Pancreas (tissue), 10 donors: ENCODE measurements around the gene ZG16. TPM values are rescaled to one million over a fixed set of nuclear protein-coding genes. Genes with fewer than 3 reads are reported as not detected.

Experiments
- ATAC-seq, 4 donors: fragments of 200-7000 bp; cut with Tn5 transposase; one replicate each; pipeline versions ENCODE4 v1.8.0 to v1.9.1; 2020; ENCODE audit warnings: mild to moderate bottlenecking in 4 of 4, moderate library complexity in 4 of 4
- DNase-seq, 6 donors: peaks; one replicate each; pipeline ENCODE4 v3.0.0-alpha.2; 2020
- FAIRE-seq: peaks from 2 replicates; lab custom pipeline; 2012; peaks lifted over from hg19 to GRCh38; lab: Jason Lieb, UNC
- H3K27ac ChIP-seq, 4 donors: fragments of 200-600 bp; sonication (generic); 1 replicate in 3 of 4; 2 replicates in 1 of 4; pipeline versions ENCODE4 v1.5.0 to v1.8.0; 2020
- H3K27me3 ChIP-seq, 4 donors: fragments of 200-600 bp; one replicate each; pipeline ENCODE4 v1.8.0; 2021
- H3K36me3 ChIP-seq, 3 donors: fragments of 200-600 bp; sonication (generic) in 1 of 3; one replicate each; pipeline versions ENCODE4 v1.5.0 to v1.8.0; 2020 to 2021
- H3K4me1 ChIP-seq, 3 donors: fragments of 200-600 bp; one replicate each; pipeline ENCODE4 v1.8.0; 2021
- H3K4me3 ChIP-seq, 4 donors: fragments of 200-600 bp; sonication (generic) in 2 of 4; one replicate each; pipeline versions ENCODE4 v1.5.0 to v1.8.0; 2020 to 2021
- H3K9me3 ChIP-seq, 4 donors: fragments of 200-600 bp; one replicate each; pipeline ENCODE4 v1.8.0; 2021
- WGBS, 2 donors: extraction: QIAGEN DNeasy Blood & Tissue Kit; methylation state at CpG; one replicate each; pipeline ENCODE4 v1.1.7; 2013; 5-methylcytosine and 5-hydroxymethylcytosine counted together
- intact Hi-C, 3 donors: fragments of 100-400 bp; cut with DNase I; formaldehyde crosslinking; loops; one replicate each; pipeline versions ENCODE4 v1.11.1 to v1.14.2; 2022
- polyA plus RNA-seq, 2 donors: library from polyadenylated mRNA; stranded (reverse); fragments of 200-250 nt; gene quantifications; one replicate each; pipeline ENCODE4 v1.2.3, GENCODE V29; 2013
- total RNA-seq, 6 donors: library from RNA; stranded (reverse); fragmentation: NEBNext Ultra II Directional in 4 of 6; extraction: Animal tissue kit (Norgen Biotek cat#: 25700) in 4 of 6; gene quantifications; one replicate each; pipeline versions ENCODE4 v1.2.1 to v1.2.4, GENCODE V29; 2021 to 2023
- TF ChIP-seq, protein P1 (sequence below), 4 donors: fragments of 200-600 bp; sonication (generic) in 3 of 4; IDR thresholded peaks; one replicate each; pipeline versions ENCODE4 v1.5.0 to v1.8.0; 2021; ENCODE audit warnings: antibody characterized with exemption in 4 of 4
- donor health status: healthy with polysubstance abuse.
- donor health status: DM: no; HTN: no; CAD: no; lungs with moderate emphysema.
- donor health status: DM: no; HTN: no; CAD: no.
- donor health status: control.
- donor health status: control.
- donor health status: Bipolar disorder and iron deficiency.
- donor health status: DM: yes; HTN: yes; CAD: no.
- donor health status: DM: no; HTN: no; CAD: no.
- donor health status: DM: no; HTN: no; CAD: no.
- donor health status: DM: yes; HTN: yes; CAD: no.

ZG16 gene
- total and polyA plus RNA-seq, 8 donors, result 0.06 to 3.1 (median 1.1) TPM

GRCh38 chr16:29805232-29806098 lies 27.4 kb downstream of the ZG16 start:
- Histone ChIP-seq H3K4me1 (peaks cover 0 to 10% (median 0%) of the 10 kb centered on the region in 3 donors), H3K27ac (peak overlapping the region; percentile 93 to 97 (median 95)), H3K9me3 (no peaks in the 10 kb centered on the region), H3K36me3 (no peaks in the 10 kb centered on the region), H3K27me3 (no peaks in the 10 kb centered on the region), H3K4me3 (peak overlapping the region; percentile 60 to 84 (median 78))
- 0 to 1% methylated on average over 71 to 97 of the region's 103 CpGs for WGBS, 2 donors
- ATAC-seq (peak; percentile 86 to 92 (median 90)), DNase-seq (peak; percentile 97 to 99 (median 98)), FAIRE-seq (no peak)
- intact Hi-C loops, result loop anchor here in 1 of 3 donors (2.0 kb wide), 1 partner anchor 17 kb away; no protein-coding TSS in a partner anchor
- TF ChIP-seq, protein P1, sequence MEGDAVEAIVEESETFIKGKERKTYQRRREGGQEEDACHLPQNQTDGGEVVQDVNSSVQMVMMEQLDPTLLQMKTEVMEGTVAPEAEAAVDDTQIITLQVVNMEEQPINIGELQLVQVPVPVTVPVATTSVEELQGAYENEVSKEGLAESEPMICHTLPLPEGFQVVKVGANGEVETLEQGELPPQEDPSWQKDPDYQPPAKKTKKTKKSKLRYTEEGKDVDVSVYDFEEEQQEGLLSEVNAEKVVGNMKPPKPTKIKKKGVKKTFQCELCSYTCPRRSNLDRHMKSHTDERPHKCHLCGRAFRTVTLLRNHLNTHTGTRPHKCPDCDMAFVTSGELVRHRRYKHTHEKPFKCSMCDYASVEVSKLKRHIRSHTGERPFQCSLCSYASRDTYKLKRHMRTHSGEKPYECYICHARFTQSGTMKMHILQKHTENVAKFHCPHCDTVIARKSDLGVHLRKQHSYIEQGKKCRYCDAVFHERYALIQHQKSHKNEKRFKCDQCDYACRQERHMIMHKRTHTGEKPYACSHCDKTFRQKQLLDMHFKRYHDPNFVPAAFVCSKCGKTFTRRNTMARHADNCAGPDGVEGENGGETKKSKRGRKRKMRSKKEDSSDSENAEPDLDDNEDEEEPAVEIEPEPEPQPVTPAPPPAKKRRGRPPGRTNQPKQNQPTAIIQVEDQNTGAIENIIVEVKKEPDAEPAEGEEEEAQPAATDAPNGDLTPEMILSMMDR (IDR thresholded peaks at IDR 0.05), result no peak

DNA sequence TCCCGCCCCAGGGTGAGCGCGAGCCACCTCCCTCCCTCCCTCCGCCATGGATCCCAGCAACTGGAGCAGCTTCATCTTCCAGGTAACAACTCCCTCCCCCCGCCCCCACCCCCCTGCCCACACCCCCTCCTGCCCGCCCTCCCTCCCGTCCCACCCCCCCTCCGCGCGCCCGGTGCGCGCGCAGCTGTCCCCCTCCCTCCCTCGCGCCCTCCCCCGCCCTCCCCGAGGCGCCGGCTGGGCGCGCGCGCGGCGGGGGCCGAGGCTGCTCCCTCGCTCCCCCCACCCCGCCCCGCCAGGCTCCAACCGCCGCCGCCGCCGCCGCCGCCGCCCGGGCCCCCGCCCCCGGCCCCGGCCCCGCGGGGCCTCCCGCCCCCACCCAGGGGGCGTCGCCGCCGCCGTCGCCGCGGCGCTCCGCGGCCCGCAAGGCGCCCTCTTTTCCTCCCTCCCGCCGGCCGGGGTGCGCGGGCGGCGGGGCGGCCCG lies 28.1 kb downstream of the ZG16 start, which contains the start of gene MAZ:
MAZ (plus strand) TSS at position 431 of the 481 bp plus-strand sequence. CDS start 173 bp downstream, outside the sequence.
- whole genome bisulfite sequencing, 2 donors, result 0% methylated on average over 31 of the region's 67 CpGs; no CpG with 5 or more reads in 1 of the 2 donors
- peak; percentile 1 to 7 (median 3) for ATAC-seq
- Histone ChIP-seq H3K4me3 (peak within 1 kb of the TSS; percentile 60 to 84 (median 78)), H3K27ac (peak within 1 kb of the TSS; percentile 93 to 97 (median 95)), H3K9me3 (no peaks in the 10 kb centered on the region), H3K36me3 (no peaks in the 10 kb centered on the region), H3K27me3 (no peaks in the 10 kb centered on the region), H3K4me1 (peaks cover 0 to 15% (median 0%) of the 10 kb centered on the region in 3 donors)
- DNase-seq, result peak in 3 of 6 donors; percentile 92 to 96 (median 95)
- intact Hi-C loops, result no loop called here
- TF ChIP-seq, protein P1 (IDR thresholded peaks at IDR 0.05), result no peak
- FAIRE-seq, result no peak

DNA sequence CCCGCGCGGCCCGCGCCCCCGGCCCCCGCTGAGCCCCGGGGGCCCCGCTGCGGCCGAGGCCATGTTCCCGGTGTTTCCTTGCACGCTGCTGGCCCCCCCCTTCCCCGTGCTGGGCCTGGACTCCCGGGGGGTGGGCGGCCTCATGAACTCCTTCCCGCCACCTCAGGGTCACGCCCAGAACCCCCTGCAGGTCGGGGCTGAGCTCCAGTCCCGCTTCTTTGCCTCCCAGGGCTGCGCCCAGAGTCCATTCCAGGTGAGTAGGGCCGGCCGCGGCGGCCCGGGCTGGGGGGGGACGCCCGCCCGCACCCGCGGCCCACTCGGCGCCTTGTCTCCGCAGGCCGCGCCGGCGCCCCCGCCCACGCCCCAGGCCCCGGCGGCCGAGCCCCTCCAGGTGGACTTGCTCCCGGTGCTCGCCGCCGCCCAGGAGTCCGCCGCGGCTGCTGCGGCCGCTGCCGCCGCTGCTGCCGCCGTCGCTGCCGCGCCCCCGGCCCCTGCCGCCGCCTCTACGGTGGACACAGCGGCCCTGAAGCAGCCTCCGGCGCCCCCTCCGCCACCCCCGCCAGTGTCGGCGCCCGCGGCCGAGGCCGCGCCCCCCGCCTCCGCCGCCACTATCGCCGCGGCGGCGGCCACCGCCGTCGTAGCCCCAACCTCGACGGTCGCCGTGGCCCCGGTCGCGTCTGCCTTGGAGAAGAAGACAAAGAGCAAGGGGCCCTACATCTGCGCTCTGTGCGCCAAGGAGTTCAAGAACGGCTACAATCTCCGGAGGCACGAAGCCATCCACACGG lies 28.8 kb downstream of the ZG16 start:
- peaks cover 0 to 15% (median 0%) of the 10 kb centered on the region in 3 donors for H3K4me1 ChIP-seq

DNA sequence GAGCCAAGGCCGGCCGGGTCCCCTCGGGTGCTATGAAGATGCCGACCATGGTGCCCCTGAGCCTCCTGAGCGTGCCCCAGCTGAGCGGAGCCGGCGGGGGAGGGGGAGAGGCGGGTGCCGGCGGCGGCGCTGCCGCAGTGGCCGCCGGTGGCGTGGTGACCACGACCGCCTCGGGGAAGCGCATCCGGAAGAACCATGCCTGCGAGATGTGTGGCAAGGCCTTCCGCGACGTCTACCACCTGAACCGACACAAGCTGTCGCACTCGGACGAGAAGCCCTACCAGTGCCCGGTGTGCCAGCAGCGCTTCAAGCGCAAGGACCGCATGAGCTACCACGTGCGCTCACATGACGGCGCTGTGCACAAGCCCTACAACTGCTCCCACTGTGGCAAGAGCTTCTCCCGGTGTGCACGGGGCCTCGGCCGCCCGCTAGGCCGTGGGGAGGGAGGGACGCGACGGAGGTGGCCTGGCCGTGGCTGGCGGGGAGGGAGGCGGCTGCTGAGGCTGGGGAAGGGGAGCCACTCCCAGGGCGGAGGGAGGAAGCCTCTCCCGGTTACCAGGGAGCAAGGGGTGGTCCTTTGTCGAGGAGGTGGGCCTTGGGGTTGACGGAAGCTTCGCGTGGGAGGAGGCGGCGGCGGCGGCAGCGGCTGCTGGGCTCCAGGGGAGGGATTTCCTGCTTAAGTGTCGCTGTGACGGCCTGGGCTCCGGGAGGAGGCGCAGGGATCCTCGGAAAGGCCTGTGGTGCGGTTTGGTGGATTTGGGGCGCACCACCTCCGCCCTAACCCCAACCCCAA lies 29.6 kb downstream of the ZG16 start:
- intact Hi-C loops, result no loop called here
- FAIRE-seq, result no peak

More for the DNA sequence above, 28.8 kb downstream of the ZG16 start:
- Histone ChIP-seq H3K9me3 (no peaks in the 10 kb centered on the region), H3K36me3 (no peaks in the 10 kb centered on the region), H3K4me3 (peak overlapping the region; percentile 18 to 60 (median 42)), H3K27me3 (no peaks in the 10 kb centered on the region), H3K27ac (peak overlapping the region; percentile 47 to 86 (median 71))
- DNase-seq (peak; percentile 70 to 91 (median 74)), ATAC-seq (no peak), FAIRE-seq (no peak)
- intact Hi-C loops, result no loop called here
- TF ChIP-seq, protein P1 (IDR thresholded peaks at IDR 0.05), result no peak
- 0 to 1% methylated on average over 56 to 99 of the region's 99 CpGs for WGBS, 2 donors

More for the DNA sequence above, 29.6 kb downstream of the ZG16 start:
- H3K4me3 ChIP-seq, result peak overlapping the region; percentile 6 to 60 (median 30)
- ATAC-seq, result peak in 3 of 4 donors; percentile 2 to 8 (median 3)
- TF ChIP-seq, protein P1 (IDR thresholded peaks at IDR 0.05), result peak in 1 of 4 donors; percentile 13
- H3K4me1 ChIP-seq, result peaks cover 0 to 20% (median 0%) of the 10 kb centered on the region in 3 donors
- H3K27me3 ChIP-seq, result no peaks in the 10 kb centered on the region
- WGBS, 2 donors, result 31 to 34% methylated on average over 62 to 69 of the region's 69 CpGs
- peak; percentile 76 to 90 (median 78) for DNase-seq
- H3K36me3 ChIP-seq, result no peaks in the 10 kb centered on the region
- no peaks in the 10 kb centered on the region for H3K9me3 ChIP-seq
- peak overlapping the region; percentile 47 to 86 (median 71) for H3K27ac ChIP-seq
